GM12878 (cell line): ENCODE measurements around the gene HMOX2. TPM values are rescaled to one million over a fixed set of nuclear protein-coding genes. Genes with fewer than 3 reads are reported as not detected.
A peak's percentile ranks its signal among the peaks of the same experiment; 100 is the strongest.

ENCODE experiments used
- ATF7 ChIP-seq: fragments of 450-650 bp; IDR thresholded peaks from 2 replicates; pipeline ENCODE4 v1.6.1; 2016; ENCODE audit warnings: low read depth, mild to moderate bottlenecking
- CTCF ChIP-seq, 3 experiments: IDR thresholded peaks in 2 of 3; conservative IDR thresholded peaks in 1 of 3; 2 replicates each; pipeline ENCODE4 v1.5.1; 2011; ENCODE audit warnings: low read depth in 3 of 3, low read length in 3 of 3, mild to moderate bottlenecking in 3 of 3, control low read depth in 2 of 3, moderate library complexity in 2 of 3, inconsistent platforms in 1 of 3, mixed read lengths in 1 of 3; ENCODE audit not compliant: control insufficient read depth in 2 of 3, insufficient read depth in 1 of 3; ENCODE audit errors: extremely low read depth in 1 of 3
- E2F4 ChIP-seq: IDR thresholded peaks from 2 replicates; pipeline ENCODE4 v1.6.1; 2012; ENCODE audit warnings: low read depth, low read length, improper control_type of control experiment
- ESRRA ChIP-seq: IDR thresholded peaks from 2 replicates; pipeline ENCODE4 v1.6.1; 2012; ENCODE audit warnings: mild to moderate bottlenecking, low read length, improper control_type of control experiment
- EZH2 ChIP-seq: IDR thresholded peaks from 2 replicates; pipeline ENCODE4 v1.6.1; 2012; ENCODE audit warnings: low read depth, mild to moderate bottlenecking, control low read depth, inconsistent platforms, low read length, borderline replicate concordance; ENCODE audit not compliant: control insufficient read depth
- FOXK2 ChIP-seq: fragments of 450-650 bp; IDR thresholded peaks from 2 replicates; pipeline ENCODE4 v1.6.1; 2017; ENCODE audit warnings: mild to moderate bottlenecking, moderate library complexity
- HCFC1 ChIP-seq: fragments of 150-350 bp; IDR thresholded peaks from 2 replicates; pipeline ENCODE4 v1.6.1; 2014; ENCODE audit warnings: low read length
- KAT2A ChIP-seq: conservative IDR thresholded peaks from 2 replicates; pipeline ENCODE4 v1.6.1; 2011; ENCODE audit warnings: low read depth, low read length; ENCODE audit not compliant: control insufficient read depth
- MEF2B ChIP-seq: fragments of 450-650 bp; IDR thresholded peaks from 2 replicates; pipeline ENCODE4 v1.6.1; 2018; ENCODE audit warnings: mild to moderate bottlenecking, moderate library complexity; ENCODE audit not compliant: partially characterized antibody, poor library complexity, severe bottlenecking
- MTA2 ChIP-seq: fragments of 450-650 bp; IDR thresholded peaks from 2 replicates; pipeline ENCODE4 v1.6.1; 2016; ENCODE audit warnings: low read depth, mild to moderate bottlenecking, moderate library complexity
- MXI1 ChIP-seq: fragments of 150-350 bp; IDR thresholded peaks from 2 replicates; pipeline ENCODE4 v1.6.1; 2011; ENCODE audit warnings: low read depth, mild to moderate bottlenecking, inconsistent platforms, low read length, improper control_type of control experiment
- NFIC ChIP-seq: IDR thresholded peaks from 2 replicates; pipeline ENCODE4 v1.6.1; 2012; ENCODE audit warnings: low read depth, mild to moderate bottlenecking, inconsistent platforms, low read length, moderate library complexity
- NKRF ChIP-seq: fragments of 450-650 bp; conservative IDR thresholded peaks from 2 replicates; pipeline ENCODE4 v1.6.1; 2017; ENCODE audit warnings: mild to moderate bottlenecking, moderate library complexity
- RAD21 ChIP-seq: IDR thresholded peaks from 2 replicates; pipeline ENCODE4 v1.6.1; 2011; ENCODE audit warnings: mild to moderate bottlenecking, low read depth, low read length, moderate library complexity; ENCODE audit not compliant: insufficient read depth
- SIN3A ChIP-seq: IDR thresholded peaks from 2 replicates; pipeline ENCODE4 v1.6.1; 2012; ENCODE audit warnings: low read depth, low read length, improper control_type of control experiment
- SRF ChIP-seq, 2 experiments: IDR thresholded peaks; 2 replicates each; pipeline ENCODE4 v1.6.1; 2011; ENCODE audit warnings: low read depth in 2 of 2, low read length in 2 of 2, mild to moderate bottlenecking in 1 of 2, moderate library complexity in 1 of 2
- TBL1XR1 ChIP-seq: IDR thresholded peaks from 2 replicates; pipeline ENCODE4 v1.6.1; 2012; ENCODE audit warnings: low read depth, low read length, improper control_type of control experiment
- TCF3 ChIP-seq: IDR thresholded peaks from 2 replicates; pipeline ENCODE4 v1.6.1; 2012; ENCODE audit warnings: low read depth, mild to moderate bottlenecking, low read length, borderline replicate concordance; ENCODE audit not compliant: insufficient read depth
- ZNF274 ChIP-seq: IDR thresholded peaks from one replicate; pipeline ENCODE4 v1.8.0; 2011; ENCODE audit not compliant: insufficient read length, insufficient read depth
- polyA plus RNA-seq, 11 experiments: library from polyadenylated mRNA; depleted of rRNA in 4 of 11; unstranded in 6 of 11; stranded (reverse) in 5 of 11; fragments of >200 nt; fragmentation: Nextera tagmentation in 4 of 11; fragmentation: Illumina TruSeq in 1 of 11; extraction: Ambion mirVana in 4 of 11; extraction: Trizol in 1 of 11; gene quantifications; 1 replicate in 1 of 11; 2 replicates in 10 of 11; pipeline versions ENCODE4 v1.2.1 to v1.2.3, GENCODE V29; 2011 to 2016; ENCODE audit warnings: inconsistent platforms in 2 of 11, missing spikeins in 2 of 11, low read depth in 1 of 11
- total RNA-seq, 4 experiments: library from RNA; depleted of rRNA in 3 of 4; stranded (reverse); fragments of >200 nt in 3 of 4; fragmentation: Illumina TruSeq in 1 of 4; extraction: Trizol in 1 of 4; gene quantifications; 2 replicates each; pipeline versions ENCODE4 v1.2.1 to v1.2.3, GENCODE V29; 2013 to 2021

Gene HMOX2
- total and polyA plus RNA-seq, 10 of the 15 experiments (the other 5 are each of a cell fraction or from before 2014, with no cell fraction given) = 26.4 to 111 (median 57.8) TPM

GRCh38 chr16:4475880-4476788 is at the start of gene HMOX2 (continued):
- TF ChIP-seq FOXK2 (no peak), ESRRA (no peak), RAD21 (no peak), TCF3 (0 out of 2 replicates have a peak, but pooled peaks have one; percentile 68), MXI1 (peak; percentile 87), CTCF (IDR thresholded peaks at IDR 0.05 in 2 of 3, conservative IDR thresholded peaks at IDR 0.05 in 1 of 3; ENCODE audit: control insufficient read depth in 2 of 3, extremely low read depth in 1 of 3, insufficient read depth in 1 of 3, low read depth in 3 of 3, low read length in 3 of 3) (peak; percentile 52 to 63 (median 54); a peak in 5 of 6 replicates), NFIC (no peak), SRF (IDR thresholded peaks at IDR 0.05; ENCODE audit: low read depth in 2 of 2, low read length in 2 of 2) (0 out of 4 replicates have a peak, but pooled peaks of 1 of the 2 experiments have one; percentile 50), ATF7 (no peak; the same call in none of the 2 replicates), NKRF (peak; percentile 64), MTA2 (0 out of 2 replicates have a peak, but pooled peaks have one; percentile 10), TBL1XR1 (no peak), EZH2 (no peak), E2F4 (peak; percentile 62), ZNF274 (no peak), KAT2A (no peak), SIN3A (peak; percentile 55; the same call in 1 of the 2 replicates), MEF2B (peak; percentile 47), HCFC1 (peak; percentile 36; the same call in 1 of the 2 replicates)
- TF ChIP-seq, all 136 proteins: peak for 47
